KMS-11 (cell line): Measurements from ENCODE around the gene MTFR2.

Experiments used
- H2AFZ ChIP-seq: fragments of 200-600 bp; sonication (generic); 2 replicates; pipeline ENCODE4 v1.6.1; 2016; ENCODE audit warnings: antibody characterized with exemption, mixed run types, low read depth
- H3K27ac ChIP-seq: fragments of 200-600 bp; sonication (generic); 2 replicates; pipeline ENCODE4 v1.6.1; 2016; ENCODE audit warnings: mild to moderate bottlenecking, mixed run types
- H3K27me3 ChIP-seq: fragments of 200-600 bp; sonication (generic); 2 replicates; pipeline ENCODE4 v1.6.1; 2017; ENCODE audit warnings: mild to moderate bottlenecking, low read depth, mixed run types, moderate library complexity; ENCODE audit not compliant: insufficient read depth
- H3K36me3 ChIP-seq: fragments of 200-600 bp; sonication (generic); 2 replicates; pipeline ENCODE4 v1.6.1; 2017; ENCODE audit warnings: mild to moderate bottlenecking, mixed run types; ENCODE audit not compliant: insufficient read depth
- H3K4me1 ChIP-seq: fragments of 200-600 bp; sonication (generic); 2 replicates; pipeline ENCODE4 v1.6.1; 2016; ENCODE audit warnings: mild to moderate bottlenecking, low read depth, mixed run types; ENCODE audit not compliant: poor library complexity, severe bottlenecking
- H3K4me2 ChIP-seq: fragments of 200-600 bp; sonication (generic); 2 replicates; pipeline ENCODE4 v1.7.0; 2016; ENCODE audit warnings: mild to moderate bottlenecking, mixed run types
- H3K4me3 ChIP-seq: fragments of 200-600 bp; sonication (generic); IDR thresholded peaks from 2 replicates; pipeline ENCODE4 v1.6.1; 2017; ENCODE audit warnings: low read depth, low read length, mixed read lengths; ENCODE audit not compliant: insufficient read depth
- H3K79me2 ChIP-seq: fragments of 200-600 bp; sonication (generic); 2 replicates; pipeline ENCODE4 v1.6.1; 2016; ENCODE audit warnings: low read depth, mixed run types; ENCODE audit not compliant: insufficient read depth
- H3K9ac ChIP-seq: fragments of 200-600 bp; sonication (generic); 2 replicates; pipeline ENCODE4 v1.6.1; 2016; ENCODE audit warnings: mild to moderate bottlenecking, mixed run types
- H4K20me1 ChIP-seq: fragments of 200-600 bp; sonication (generic); 2 replicates; pipeline ENCODE4 v1.6.1; 2016; ENCODE audit warnings: mild to moderate bottlenecking, mixed run types; ENCODE audit not compliant: insufficient read depth
- TF ChIP-seq, protein P1 (sequence below): fragments of 200-600 bp; sonication (generic); conservative IDR thresholded peaks from 2 replicates; pipeline ENCODE4 v1.6.1; 2017; ENCODE audit warnings: low read depth, mild to moderate bottlenecking, antibody characterized with exemption, low read length, moderate library complexity, mixed read lengths

Gene MTFR2

DNA sequence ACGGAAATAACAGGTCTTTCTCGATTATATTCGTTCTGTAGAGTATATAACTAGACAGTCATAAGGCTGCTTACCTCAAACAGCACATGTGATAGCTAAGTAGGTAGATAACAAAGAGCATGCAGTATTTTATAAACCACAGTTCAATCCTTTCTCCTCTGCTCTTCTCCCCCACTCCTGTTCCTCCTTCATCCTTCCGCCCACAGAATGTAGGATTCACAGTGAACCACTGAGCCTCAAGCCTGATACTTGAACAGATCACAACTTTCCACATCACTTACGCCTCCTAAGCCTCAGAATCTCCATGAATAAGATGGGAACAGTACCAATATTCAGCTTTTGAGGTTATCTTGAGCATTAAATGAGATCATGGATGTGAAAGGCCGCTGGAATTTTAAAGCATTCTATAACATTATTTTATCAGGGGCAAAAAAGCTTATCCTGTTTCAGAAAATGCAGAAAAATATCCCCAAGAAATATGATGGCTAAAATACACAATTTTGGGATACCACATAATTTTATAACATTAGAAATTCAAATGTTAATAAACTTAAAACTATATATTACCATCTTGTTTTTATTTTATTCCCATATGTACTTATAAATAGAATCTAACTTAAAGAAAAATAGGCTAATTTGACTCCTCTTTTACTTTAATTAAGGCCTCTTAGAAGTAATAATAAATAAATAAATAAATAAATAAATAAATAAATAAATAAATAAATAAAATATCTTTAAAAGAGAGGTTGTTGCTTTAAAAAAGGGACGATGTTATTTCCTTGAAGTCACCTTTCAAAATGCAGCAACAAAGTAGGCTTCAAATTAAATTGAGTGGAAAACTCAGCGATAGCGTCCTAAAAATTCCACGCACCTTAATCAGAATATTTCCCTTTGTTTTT lies 33.4 kb downstream of the MTFR2 start:
- TF ChIP-seq, protein P1, sequence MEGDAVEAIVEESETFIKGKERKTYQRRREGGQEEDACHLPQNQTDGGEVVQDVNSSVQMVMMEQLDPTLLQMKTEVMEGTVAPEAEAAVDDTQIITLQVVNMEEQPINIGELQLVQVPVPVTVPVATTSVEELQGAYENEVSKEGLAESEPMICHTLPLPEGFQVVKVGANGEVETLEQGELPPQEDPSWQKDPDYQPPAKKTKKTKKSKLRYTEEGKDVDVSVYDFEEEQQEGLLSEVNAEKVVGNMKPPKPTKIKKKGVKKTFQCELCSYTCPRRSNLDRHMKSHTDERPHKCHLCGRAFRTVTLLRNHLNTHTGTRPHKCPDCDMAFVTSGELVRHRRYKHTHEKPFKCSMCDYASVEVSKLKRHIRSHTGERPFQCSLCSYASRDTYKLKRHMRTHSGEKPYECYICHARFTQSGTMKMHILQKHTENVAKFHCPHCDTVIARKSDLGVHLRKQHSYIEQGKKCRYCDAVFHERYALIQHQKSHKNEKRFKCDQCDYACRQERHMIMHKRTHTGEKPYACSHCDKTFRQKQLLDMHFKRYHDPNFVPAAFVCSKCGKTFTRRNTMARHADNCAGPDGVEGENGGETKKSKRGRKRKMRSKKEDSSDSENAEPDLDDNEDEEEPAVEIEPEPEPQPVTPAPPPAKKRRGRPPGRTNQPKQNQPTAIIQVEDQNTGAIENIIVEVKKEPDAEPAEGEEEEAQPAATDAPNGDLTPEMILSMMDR: no peak
- no peaks in the 10 kb centered on the region for H4K20me1 ChIP-seq
- no peaks in the 10 kb centered on the region for H3K79me2 ChIP-seq
- H3K27me3 ChIP-seq: no peaks in the 10 kb centered on the region
- H3K9ac ChIP-seq: no peak overlapping the region
- H3K36me3 ChIP-seq: no peaks in the 10 kb centered on the region
- H3K4me3 ChIP-seq: no peak overlapping the region
- no peak overlapping the region for H3K4me2 ChIP-seq
- H3K27ac ChIP-seq: no peak overlapping the region
- no peak overlapping the region for H2AFZ ChIP-seq
- peaks cover 9% of the 10 kb centered on the region for H3K4me1 ChIP-seq

DNA sequence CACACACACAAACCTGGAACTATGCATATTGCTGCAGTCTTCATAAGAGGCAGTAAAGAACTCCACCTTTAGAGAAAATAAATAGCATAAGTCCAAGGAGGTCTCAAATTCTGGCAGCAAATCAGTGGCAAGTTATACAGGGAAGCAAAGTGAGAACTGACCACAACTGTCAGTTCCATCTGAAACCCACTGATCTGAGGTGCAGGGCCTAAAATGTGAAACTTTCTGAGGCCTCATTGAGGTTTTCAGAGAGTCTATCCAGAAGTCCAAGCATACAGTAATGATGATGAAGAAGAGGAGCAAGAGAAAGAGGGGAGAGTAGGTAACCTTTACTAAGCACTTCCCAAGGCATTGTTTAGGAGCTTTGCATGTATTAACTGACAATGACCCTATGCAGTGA lies 36.3 kb downstream of the MTFR2 start:
- H4K20me1 ChIP-seq: no peaks in the 10 kb centered on the region
- H2AFZ ChIP-seq: no peak overlapping the region
- TF ChIP-seq, protein P1: no peak
- H3K4me1 ChIP-seq: peaks cover 9% of the 10 kb centered on the region
- H3K36me3 ChIP-seq: no peaks in the 10 kb centered on the region
- H3K9ac ChIP-seq: no peak overlapping the region
- no peak overlapping the region for H3K4me2 ChIP-seq
- no peak overlapping the region for H3K4me3 ChIP-seq
- no peaks in the 10 kb centered on the region for H3K79me2 ChIP-seq
- no peaks in the 10 kb centered on the region for H3K27me3 ChIP-seq
- H3K27ac ChIP-seq: no peak overlapping the region

DNA sequence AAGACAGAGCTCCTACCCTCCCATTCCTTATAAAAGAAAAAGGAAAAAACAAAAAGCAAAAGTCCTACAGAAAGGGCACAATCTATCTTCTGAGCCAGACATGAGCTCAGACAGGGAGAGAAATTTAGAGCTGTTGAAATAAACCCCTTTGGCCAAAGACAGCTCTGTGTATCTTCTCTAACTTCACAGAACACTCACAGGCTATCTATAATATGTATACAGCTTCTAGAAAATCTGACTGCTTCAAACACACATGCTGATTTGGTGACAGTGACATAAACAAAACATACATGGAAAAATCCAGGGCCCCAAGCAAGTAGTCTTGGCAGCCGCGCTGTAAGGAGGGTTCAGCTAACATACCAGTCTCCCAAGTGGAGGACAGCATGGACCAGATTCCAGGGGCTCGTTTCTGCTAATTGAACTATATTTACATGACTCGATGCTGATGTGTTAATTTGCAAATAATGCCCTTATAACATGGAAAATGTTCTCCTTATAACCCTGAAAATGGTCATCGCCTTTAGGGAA lies 37.0 kb downstream of the MTFR2 start:
- no peaks in the 10 kb centered on the region for H3K27me3 ChIP-seq
- no peak overlapping the region for H3K9ac ChIP-seq
- no peak overlapping the region for H2AFZ ChIP-seq
- H3K27ac ChIP-seq: no peak overlapping the region
- H3K79me2 ChIP-seq: no peaks in the 10 kb centered on the region
- H4K20me1 ChIP-seq: no peaks in the 10 kb centered on the region
- peaks cover 9% of the 10 kb centered on the region for H3K4me1 ChIP-seq
- no peak overlapping the region for H3K4me3 ChIP-seq
- no peak overlapping the region for H3K4me2 ChIP-seq
- H3K36me3 ChIP-seq: no peaks in the 10 kb centered on the region
- TF ChIP-seq, protein P1: no peak

DNA sequence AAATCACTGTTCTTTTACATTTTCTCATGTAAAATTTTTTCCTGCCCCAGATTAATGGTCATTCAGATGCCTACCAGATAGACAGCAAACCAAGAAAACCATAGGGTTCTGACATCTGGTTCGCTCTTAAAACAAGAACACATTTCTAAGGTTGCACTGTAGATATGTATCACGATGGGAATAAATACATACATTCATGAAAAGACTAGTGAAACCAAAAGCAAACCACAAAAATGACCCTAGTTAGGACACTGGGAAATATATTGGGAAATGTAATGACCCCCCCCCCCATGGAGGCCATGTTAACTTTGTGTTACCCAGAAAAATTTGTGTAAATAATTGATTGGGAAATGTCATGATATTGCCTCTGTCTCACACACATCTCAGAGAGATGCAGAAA lies 37.5 kb downstream of the MTFR2 start:
- H3K4me1 ChIP-seq: peaks cover 9% of the 10 kb centered on the region

More for the DNA sequence above, 37.5 kb downstream of the MTFR2 start:
- Histone ChIP-seq H3K27ac (no peak overlapping the region), H3K36me3 (no peaks in the 10 kb centered on the region), H3K79me2 (no peaks in the 10 kb centered on the region), H2AFZ (no peak overlapping the region), H3K4me2 (no peak overlapping the region), H3K9ac (no peak overlapping the region), H3K27me3 (no peaks in the 10 kb centered on the region), H3K4me3 (no peak overlapping the region), H4K20me1 (no peaks in the 10 kb centered on the region)
- TF ChIP-seq, protein P1: no peak
